HG03135 (cell line): Measurements from ENCODE around the gene KIAA0825.
"Not testable (repeated sequence)": the region's sequence is repeated elsewhere in the genome, so short reads cannot be mapped to it uniquely, and the experiment has no call there.

ENCODE experiments used
- ATAC-seq: cut with Tn5 transposase; IDR thresholded peaks from one replicate; pipeline ENCODE4 v1.9.1; 2021; ENCODE audit warnings: mild to moderate bottlenecking, moderate library complexity; ENCODE audit not compliant: unreplicated experiment

KIAA0825 gene

DNA sequence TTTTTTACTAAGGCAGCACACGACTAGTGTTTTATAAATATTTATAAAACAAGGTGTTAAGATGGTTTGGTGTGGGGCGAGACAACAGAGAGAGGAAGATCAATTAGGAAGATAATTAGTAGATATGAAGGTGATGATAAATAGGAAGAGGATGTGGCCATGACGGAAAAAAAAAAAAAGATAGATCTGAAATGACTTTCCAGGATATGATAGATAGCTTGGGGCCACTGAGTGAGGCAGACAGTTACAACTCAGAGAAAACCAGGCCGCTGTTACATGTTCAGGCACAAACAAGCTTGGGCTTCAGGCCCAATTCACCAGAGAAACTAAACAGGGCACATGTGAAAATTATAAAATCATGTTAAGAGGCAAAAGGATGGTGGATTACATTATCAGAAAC is 43.2 kb downstream of the KIAA0825 start:
- no peak for ATAC-seq

DNA sequence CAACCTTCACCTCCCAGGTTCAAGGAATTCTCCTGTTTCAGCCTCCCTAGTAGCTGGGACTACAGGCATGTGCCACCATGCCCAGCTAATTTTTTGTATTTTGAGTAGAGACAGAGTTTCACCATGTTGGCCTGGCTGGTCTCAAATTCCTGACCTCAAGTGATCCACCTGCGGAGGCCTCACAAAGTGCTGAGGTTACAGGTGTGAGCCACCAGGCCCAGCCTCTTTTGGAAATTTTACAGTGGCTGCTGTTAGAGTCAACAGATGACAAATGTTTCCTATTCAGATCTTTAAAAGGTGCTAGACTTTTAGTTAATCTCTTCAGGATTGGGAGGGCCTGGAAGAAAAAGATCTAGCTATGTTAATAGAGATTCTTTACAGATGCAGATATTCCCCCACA is 45.1 kb downstream of the KIAA0825 start:
- not testable (repeated sequence) for ATAC-seq

DNA sequence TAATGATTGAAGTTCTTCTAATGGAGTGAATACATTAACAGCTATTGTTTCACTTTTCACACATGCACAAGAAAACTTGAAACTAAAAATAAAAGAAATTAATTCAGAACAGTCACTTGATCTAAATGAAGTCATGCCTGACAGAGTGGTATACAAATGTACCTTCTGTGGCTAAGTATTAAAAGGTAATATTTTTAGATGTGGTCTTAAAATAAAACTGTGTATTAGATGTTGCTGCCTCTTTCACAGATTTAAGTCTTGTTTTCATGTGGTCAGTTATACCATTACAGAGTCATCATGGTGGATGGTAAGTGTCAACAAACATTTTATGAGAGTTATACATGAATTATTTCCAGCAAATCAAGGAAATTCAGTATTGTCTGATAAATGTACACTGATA is 47.0 kb downstream of the KIAA0825 start:
- ATAC-seq, result no peak

DNA sequence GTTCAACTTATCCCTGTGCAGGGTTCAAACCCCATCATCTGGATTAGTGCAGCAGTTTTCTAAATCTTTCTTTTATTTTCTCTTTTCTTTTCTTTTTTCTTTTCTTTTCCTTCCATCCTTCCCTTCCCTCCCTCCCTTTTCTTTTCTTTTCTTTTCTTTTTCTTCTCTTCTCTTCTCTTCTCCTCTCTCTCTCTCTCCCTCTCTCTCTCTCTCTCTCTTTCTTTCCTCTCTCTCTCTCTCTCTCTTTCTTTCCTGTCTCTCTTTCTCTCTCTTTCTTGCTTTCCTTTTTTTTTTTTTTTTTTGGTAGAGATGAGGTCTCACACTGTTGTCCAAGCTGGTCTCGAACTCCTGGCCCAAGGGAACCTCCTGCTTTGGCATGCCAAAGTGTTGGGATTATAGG is 53.6 kb downstream of the KIAA0825 start:
- ATAC-seq, result no peak

DNA sequence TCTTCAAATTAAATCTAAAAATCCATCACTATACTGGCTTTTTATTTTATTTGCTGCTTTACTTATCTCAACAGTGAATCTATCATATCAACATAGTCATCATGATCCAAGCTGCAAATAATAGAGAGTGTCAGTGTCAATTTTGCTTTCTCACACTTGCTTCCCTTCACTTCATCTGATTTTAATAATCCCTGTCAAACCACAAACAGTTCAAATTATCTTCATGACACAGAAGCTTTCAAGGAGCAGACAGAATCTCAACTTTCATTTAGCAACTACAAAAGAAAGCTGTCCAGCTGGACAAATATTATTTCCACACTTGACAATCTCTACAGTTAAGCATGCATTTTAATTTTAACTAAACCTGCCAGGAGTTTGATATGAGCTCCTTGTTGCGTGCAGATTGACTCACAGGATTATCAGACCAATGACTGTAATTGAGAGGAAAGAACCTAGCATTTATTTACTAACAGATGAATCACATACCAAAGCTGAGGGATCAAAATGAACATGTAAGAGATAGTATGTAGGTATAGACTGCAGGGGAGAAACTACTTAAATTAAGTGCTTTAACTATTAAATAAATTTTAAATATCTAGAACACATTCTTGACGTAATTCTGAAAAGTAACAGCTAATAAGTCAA is 56.0 kb downstream of the KIAA0825 start:
- ATAC-seq, result no peak

DNA sequence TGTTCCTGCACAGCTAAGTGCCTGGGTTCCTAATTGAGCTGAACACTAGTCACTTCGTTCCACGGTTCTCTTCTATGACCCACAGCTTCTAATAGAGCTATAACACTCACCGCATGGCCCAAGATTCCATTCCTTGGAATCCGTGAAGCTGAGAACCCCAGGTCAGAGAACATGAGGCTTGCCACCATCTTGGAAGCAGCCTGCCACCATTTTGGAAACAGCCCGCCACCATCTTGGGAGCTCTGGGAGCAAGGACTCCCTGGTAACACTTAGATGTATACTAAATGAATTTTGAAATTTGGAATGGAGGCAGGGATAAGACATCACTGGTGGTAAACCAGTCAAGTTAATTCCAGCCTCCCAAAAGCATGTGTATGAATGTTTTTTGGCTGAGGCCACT is 60.4 kb downstream of the KIAA0825 start:
- ATAC-seq, result no peak

DNA sequence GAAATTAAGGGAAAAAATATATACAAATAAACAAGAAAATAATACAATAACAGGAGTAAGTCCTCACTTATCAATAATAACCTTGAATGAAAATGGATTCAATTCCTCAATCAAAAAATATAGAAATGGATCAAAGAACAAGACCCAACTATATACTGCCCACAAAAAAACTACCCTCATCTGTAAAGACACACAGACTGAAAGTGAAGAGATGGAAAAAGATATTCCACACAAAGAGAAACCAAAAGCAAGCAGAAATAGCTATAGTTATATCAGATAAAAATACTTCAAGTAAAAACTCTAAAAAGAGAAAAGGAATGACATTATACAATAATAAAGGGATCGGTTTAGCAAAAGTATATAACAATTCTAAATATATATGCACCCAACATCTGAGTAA is 66.5 kb downstream of the KIAA0825 start:
- no peak for ATAC-seq

DNA sequence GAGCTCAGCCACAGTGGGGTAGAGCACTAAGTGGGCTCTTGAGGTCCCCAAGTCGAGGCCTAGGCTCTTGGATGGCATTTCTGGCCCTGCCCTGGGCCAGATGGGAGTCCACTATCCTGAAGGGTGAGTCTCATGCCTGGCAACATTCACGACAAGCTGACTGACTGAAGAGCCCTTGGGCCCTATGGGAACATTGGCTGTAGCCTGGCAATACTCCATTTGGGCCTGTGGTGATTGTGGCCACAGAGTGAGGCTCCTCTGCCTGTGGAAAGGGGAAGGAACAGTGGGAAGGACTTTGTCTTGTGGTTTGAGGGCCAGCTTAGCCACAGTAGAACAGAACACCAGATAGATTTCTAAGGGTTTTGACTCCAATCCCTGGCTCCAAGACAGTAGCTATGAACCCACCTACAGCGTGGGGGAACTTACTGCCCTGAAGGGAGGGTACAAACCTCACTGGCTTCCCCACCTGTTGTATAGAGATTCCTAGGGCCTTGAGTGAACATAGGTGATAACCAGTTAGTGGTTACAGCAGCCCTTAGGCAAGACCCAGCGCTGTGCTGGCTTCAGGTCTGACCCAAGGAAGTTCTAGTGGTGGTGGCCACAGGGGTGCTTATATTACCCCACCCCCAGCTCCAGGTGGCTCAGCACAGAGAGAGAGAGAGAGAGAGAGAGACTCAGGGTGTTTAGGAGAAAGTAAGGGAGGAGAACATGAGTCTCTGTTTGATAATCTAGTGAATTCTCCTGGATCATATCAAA is 72.4 kb downstream of the KIAA0825 start:
- ATAC-seq, result no peak

DNA sequence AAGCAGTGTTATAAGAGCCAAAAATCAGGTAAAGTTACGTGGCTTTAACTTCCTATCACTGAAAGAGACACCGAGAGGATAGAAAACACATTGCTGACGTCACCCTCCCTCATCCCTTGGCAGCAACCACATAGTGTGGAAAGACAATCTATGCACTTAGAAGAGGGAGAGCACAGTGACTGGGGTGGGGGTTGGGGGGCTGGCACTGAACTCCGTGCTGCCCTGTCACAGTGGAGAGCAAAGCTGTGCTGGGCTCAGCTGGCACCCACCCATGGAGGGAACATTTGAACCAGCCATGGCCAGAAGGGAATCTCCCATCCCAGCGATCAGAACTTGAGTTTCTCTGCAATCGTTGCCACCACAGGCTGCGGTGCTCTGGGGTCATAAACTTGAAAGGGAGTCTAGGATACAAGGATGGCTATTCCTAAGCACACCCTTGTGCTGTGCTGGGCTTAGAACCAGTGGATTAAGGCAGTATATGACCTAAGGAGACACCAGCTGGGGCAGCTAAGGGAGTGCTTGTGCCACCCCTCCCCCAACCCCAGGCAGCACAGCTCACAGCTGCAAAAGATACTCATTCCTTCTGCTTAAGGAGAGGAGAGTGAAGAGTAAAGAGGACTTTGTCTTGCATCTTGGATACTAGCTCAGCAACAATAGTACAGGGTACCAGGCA is 73.4 kb downstream of the KIAA0825 start:
- no peak for ATAC-seq

DNA sequence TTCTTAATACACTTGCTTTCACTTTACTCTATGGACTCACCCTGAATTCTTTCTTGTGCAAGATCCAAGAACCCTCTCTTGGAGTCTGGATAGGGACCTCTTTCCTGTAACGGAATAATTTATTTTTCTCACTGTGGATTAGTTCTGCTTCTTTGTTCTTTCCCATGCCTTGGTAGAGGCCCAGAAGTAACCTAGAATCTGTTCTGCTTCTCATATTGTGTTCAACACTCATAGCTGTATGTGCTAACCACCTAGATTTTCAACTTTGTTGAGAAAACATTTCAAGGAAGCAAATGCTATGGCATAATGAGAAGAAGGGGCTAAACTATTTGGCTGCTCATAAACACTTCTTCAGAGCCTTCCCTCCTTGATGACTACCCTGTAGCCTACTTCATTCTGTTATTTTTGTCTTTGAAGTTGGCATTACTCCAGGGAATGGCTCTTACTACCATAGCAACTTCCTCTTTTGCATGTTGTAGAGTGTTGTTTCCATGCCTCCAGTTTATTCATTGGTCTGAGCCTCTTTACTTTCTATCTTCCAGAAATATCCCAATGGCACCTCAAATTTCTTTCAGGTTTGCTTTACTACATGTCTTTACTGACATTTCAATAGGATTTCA is 74.3 kb downstream of the KIAA0825 start:
- no peak for ATAC-seq

DNA sequence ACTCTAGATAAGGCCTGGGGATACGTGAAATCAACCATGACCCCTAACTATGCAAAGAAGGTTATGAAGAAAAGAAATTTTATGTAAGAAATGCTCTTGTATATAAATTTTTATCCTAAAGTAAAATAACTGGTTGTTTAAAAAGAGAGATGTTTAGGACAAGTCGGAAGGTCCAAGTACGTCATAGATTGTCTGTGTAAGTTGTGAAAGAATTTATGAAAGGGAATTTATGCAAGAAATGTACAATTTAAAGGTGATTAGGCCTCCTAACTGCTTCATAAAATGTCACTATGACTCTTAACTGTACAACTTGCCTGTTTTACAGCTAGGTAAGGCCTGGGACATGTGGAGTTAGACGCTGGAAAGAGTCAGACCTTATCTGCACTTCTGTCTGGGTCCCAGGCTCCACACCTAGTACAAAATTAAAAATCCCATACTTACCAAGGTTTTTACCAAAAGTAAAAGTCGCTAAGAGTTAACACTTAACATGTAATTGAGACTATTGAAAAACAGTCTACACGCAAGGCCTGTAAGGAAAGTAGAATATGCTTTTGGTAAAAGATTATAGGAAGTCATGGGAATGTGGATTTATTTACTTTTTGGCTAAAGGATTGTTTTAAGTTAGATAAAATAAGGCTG is 77.4 kb downstream of the KIAA0825 start:
- ATAC-seq, result no peak

DNA sequence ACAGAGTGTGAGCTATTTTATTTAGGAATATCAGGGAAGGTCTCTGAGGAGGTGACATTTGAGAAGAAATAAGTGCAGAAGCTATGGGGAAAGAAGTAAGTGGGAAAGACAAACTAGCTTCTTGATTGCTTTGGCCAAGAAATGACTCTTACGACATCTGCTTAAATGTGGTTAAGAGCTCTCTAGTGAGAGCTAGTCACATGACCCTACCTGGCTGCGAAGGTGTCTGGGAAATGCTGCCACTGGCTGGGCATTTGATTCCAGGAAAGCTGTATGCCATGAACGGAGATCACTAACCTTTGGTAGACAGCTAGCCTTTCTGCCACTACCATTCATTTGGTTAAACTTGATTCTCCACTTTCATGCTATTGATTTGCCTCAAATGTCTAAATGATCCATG is 80.1 kb downstream of the KIAA0825 start:
- no peak for ATAC-seq

DNA sequence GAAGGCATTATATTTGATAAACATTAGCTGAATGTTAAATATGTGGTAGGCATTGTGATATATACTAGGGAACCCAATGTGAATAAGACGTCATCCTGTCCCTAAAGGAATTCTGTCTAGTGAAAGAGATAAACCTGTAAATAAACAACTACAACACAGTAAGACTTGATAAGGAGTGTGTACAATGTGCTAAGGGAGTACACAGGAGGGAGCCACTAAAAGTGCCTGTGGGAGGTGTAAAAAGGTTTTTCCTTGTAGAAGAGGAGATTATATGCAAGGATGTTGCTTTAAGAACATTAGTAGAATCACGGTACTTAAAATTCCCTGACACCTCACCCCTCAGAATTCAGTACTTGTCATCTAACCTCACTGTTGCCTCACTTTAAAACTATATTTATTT is 91.7 kb downstream of the KIAA0825 start:
- no peak for ATAC-seq

DNA sequence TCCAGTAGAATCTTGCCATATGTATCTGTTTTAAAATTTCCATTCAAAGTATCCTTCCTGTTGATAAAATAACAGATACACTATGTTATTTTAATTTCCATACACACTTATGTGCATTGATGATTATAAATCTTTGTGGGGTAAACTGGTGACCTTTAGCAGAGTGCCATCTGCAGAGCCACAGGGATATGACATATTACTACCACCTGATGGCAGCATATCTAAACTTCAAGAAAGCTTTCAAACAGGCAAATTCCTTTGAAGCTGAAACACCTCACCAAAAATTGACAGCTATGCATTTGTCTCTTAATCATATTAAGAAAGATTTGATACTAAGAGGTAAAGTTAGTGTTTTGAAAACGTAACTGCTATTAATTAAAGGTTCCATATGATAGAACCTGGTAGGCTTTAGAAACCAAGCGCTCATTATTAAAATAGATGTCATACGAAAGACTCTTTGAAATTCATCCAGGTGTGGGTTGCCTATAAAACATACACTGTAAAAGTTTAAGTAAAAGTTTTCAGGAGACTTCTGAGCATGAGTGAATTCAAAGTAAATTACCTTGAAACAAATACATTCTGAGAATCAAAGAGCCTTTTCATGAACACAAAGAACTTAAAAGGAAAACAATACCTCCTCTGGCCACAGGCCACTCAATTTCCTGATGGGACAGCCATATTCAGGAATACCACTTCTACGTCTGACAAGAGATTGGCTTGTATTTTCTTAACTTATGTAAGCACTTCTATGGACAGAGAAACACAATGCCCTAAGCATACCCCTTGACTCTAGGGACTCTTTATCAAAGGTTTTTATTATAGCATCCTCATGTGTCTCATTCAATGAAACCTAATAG is 93.3 kb downstream of the KIAA0825 start:
- no peak for ATAC-seq

DNA sequence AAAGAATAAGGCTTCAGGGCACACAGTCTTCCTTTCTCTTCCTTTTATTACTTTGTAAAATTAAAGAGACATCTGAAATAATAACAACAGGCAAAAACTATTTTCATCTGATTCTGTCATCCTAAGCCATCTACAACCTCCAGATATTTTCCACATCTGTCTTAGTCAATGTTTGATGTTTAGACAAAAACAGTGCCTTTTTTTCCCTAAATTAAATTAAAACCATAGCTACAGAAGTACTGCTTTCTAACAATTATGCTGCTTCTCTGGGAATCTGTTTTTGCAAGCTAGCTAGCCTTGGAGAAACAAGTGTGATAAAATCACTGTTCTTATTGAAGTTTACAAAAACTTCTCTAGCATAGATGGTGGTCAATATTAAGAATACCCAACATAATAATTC is 95.4 kb downstream of the KIAA0825 start:
- ATAC-seq, result no peak

DNA sequence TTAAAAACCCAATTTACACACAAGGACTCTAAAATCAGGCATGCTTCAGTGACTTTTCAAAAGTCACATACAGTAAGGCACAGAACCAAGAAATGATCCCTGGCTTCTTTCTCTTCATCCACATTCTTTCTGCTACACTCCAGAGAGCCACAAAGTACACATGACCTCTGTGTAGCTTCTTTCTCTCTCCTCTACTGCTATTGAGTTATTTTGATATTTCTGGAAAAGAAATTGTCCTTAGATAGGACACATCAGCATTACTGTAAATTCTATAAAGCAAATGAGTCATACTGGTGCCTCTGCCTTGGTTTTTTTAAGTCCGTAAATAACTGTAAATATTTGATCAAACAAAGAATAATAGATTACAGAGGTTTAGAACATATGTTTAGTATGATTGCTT is 96.3 kb downstream of the KIAA0825 start:
- ATAC-seq, result no peak

DNA sequence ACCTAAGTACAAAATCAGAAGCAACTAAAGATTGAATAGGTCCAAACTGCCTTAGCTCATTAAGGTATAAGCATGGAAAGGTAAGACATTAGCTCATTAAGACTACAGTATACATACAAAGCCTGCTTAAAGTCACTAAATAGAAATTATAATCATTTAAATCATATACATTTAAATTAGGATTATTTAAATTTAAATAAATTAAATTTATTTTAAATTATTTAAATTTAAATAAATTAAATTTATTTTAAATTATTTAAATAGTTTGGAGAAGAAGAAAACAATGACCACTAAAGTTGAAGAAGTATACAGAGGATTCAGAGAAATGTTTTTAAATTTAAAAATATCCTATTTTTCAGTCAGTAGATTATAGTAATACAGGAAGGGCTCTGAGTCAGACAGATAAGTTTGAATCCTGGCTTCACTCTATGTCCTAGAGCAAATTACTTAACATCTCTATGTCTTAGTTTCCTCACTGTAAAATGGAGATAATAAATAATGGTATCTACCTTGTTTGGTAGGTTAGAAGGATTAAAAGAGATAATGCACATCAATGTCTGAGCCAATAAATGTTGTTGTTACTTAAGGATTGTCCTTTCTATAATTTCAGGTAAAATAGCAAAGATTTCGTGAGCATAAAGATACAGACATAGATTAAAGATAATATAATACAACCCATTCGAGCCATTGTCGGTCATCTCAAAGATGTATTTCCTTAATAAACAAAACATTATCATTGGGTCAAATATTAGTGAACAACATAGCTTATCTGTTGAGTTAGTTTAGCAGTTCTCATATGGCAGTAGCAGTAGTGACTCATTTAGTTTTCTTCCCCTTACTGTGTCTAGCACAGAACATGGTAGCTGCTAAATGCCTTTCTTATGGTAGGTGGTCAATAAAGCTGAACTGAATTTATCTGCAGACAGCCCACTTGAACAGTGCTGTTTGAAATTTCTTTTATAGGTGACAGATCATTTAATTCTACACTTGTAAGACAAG is 100.6 kb downstream of the KIAA0825 start:
- no peak for ATAC-seq

DNA sequence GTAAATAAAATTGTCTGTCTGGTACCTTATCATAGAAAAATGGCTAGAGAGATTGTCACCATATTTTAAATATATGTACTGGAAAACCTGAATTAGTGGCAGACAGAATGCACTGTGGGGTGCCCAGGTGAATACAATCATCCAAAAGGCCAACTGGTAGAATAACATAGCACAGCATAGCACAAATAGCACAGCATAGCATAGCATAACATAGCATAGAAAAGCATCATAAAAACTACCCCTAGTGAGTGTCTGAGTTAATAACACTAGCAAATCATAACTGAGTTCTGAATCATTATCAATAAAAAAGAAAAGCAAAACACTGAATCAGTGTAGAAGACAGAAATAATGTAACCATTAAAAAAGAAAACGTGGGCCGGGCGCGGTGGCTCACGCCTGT is 102.3 kb downstream of the KIAA0825 start:
- ATAC-seq, result no peak

DNA sequence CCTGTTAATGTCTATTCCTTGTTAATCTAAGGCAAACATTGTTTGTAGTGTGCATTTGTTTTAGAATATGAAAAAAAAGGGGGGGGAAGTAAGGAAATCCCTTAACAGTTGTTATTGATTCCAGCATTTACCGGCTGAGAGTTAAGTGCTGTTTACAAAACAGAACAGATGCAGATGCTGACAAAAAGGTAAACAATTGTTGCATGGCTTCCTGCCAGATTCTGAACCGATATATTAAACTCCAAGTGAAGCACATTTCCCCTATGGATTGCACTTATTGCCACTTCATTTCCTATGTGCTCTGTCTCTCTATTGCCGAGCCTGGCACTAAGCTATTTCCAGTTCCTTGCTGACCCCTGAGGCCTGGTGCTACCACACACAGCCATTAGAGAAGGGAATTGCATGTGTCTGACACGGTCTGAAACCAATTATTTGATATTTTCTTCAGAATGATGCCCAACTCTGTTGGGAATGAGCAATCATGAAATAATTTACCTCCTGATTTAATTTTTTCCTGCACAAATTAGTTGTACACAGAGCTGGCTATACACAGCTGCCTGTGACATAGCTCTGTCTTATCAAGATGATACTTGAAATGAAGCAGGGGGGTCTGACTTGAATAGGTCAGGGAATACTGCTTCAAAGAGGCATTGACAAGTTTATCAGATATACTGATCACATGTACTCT is 109.8 kb downstream of the KIAA0825 start:
- no peak for ATAC-seq
